LoVo (cell line): ENCODE data around the gene MAFF.
A peak's percentile ranks its signal among the peaks of the same experiment; 100 is the strongest.
"Not testable (repeated sequence)": the region's sequence is repeated elsewhere in the genome, so short reads cannot be mapped to it uniquely, and the experiment has no call there.

Source experiments
- DNase-seq: peaks from one replicate; pipeline ENCODE4 v3.0.0-alpha.2; 2016; ENCODE audit warnings: low spot score

Gene MAFF

DNA sequence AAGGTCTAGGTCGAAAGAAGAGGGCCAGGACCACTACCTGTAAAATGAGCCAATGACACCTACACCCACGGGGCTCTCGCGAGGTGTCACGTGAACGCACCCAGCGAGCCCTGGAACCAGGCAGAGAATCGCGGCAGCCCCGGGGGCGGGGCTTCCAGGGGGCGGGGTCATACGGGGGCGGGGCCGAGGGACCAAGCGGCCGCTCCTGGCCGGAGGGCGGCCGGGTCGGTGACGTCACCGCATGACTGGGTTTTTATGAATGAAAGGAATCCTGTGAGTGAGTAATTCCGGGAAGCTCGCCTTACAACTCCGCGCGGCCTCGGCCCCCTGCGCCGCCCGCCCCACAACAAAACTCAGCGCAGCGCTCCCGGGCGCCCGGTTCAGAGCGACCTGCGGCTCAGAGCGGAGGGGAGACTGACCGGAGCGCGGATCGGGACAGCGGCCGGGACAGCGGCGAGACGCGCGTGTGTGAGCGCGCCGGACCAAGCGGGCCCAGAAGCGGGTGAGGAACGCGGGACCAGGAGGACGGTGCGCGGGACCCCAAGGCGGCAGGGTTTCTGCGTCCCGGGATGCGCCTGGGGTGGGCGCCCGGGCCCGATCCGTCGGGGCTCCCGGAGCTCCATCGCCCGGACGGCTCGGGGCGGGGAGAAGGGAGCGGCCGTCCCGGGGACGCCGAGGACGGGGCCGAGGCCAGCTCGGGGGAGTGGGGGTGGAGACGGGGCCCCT is at the start of gene MAFF:
Gene MAFF, plus strand, starts transcription at position 284 of the 726 bp plus-strand sequence. CDS start 11,860 bp downstream, outside the sequence.
- DNase-seq = peak; percentile 95

DNA sequence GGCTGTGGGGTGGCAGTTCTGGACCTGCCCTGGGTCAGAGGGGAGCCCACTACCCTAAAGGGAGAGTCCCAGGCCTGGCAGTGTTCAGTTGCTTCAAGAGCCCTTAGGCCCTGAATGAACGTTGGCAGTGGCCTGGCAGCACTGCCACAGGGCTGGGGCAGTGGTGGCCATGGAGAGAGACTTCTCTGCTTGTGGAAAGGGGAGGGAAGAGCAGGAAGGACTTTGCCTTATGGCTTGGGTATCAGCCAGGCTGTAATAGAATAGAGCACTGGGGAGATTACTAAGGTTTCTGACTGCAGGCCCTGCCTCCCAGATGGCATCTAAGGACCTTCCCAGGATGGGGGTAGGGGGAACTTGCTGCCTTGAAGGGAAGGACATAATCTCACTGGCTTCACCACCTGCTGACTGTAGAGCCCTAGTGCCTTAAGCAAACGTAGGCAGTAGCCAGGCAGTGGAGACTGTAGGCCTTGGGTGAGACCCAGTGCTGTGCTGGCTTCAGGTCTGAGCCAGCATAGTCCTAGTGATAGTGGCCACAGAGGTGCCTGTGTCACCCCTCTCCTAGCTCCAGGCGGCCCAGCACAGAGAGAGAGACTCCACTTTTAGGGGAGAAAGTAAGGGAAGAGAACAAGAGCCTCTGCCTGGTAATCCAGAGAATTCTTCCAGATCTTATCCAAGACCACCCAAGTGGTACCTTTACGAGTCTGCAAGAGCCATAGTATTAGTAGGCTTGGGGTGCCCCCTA is 47.8 kb upstream of the MAFF start:
- no peak for DNase-seq

DNA sequence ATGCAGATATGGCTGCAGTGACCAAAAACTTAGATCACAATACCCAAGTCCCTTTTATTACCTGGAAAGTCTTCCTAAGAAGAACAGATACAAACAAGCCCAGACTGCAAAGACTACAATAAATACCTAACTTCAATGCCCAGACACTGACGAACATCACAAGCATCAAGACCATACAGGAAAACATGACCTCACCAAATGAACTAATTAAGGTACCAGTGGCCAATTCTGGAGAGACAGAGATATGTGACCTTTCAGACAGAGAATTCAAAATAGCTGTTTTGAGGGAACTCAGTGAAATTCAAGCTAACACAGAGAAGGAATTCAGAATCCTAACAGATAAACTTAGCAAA is 47.3 kb upstream of the MAFF start:
- DNase-seq = not testable (repeated sequence)

DNA sequence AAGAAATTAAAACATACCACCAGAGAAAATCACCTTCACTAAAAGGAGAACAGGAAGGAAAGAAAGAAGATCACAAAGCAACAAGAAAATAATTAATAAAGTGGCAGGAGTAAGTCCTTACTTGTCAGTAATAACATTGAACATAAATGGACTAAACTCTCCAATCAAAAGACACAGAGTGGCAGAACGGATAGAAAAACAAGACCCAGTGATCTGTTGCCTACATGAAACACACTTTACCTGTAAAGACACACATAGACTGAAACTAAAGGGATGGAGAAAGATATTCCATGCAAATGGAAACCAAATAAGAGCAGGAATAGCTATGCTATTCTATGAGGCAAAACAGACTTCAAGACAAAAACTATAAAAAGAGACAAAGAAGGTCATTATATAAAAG is 46.1 kb upstream of the MAFF start:
- no peak for DNase-seq

DNA sequence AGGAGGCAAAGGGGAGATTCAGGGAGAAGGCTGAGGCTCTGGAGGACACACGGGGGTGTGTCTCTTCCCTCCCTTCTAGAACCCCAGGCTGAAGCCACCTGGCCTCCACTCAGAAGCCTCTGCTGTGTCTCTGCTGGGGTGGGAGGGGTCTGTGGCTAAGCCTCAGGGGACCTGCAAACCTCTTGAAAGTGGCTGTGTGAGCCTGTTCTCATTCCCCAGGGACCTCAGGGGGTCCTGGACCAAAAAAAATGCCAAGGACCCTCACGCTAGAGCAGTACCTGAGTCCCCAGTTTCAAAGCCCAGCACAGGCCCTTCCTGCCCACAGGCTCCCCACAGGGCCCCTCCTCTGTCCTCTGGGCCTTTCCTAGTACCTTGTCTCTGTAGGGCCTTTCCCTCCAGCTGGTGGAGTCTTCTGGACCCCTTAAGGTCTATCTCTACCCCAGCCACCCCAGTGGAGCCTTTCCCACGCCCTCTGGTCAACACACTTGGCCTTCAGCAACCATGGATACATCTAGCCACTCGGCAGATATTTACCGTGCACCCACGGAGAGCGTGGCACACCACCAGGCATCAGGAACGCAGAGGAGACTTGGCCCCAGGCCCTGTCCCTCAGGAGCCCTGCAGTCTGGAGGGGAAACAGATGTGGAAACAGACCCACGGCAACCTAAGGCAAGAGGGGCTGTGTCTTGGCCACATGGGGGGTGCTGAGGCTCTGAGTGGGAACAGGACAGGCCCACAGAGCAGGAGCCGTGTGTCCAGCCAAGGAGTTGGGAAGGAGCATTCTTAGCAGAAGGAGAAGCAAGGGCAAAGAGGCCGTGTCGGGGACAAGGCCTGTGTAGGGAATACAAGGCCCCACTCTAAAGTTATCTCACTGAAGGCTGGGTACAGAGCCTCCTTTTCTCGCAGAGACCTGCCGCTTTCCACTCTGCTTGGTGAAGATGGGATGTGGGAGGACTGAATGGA is 38.6 kb upstream of the MAFF start:
- no peak for DNase-seq

DNA sequence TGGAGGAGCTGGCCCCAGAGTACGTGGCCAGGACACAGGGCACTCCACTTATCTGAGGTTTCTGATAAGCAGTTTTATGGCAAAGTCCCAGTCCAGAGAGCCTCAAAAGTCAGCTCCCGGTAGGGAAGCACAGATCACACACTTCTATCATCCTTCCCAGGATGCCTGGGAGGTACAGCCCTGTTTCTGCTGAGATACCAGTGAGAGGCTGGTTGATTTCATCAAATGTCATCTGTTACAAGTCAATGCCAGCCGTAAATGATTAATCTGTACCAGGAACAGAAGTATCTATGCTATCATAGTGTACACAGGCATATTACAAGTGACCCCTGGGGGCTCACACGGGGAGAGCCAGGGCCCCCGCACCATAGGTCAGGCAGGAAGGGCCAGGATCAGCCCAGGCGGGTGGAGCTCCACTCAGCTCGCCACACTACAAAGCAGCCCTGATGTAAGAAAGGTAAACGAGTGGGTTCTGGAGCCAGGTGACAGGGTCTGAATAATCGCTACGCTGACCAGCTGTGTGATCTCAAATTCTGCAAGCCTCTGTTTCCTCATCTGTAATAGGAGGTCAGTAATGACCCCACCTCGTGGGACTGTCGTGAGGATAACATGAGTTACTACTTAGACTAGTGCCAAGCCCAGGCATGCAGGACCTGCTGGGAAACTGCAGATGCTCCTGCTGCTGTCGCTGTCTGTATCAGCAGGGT is 37.8 kb upstream of the MAFF start:
- DNase-seq = no peak

DNA sequence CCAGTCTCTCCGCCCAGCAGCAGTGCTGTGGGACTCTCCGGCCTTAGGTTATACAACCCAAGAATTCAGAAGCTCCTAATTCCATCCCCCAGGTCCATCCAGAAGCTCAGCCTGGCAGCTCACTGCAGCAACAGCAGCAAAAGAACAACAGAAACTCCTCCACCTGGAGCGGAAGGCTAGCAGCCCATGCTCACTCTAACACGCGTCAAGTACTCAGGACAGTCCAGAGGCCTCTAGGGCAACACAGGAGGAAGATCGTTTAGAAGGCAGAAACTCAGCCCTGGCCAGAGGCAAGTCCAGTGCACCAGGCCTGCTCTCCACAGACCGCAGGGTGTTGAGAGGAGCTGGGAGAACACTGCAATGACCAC is 37.3 kb upstream of the MAFF start:
- no peak for DNase-seq

DNA sequence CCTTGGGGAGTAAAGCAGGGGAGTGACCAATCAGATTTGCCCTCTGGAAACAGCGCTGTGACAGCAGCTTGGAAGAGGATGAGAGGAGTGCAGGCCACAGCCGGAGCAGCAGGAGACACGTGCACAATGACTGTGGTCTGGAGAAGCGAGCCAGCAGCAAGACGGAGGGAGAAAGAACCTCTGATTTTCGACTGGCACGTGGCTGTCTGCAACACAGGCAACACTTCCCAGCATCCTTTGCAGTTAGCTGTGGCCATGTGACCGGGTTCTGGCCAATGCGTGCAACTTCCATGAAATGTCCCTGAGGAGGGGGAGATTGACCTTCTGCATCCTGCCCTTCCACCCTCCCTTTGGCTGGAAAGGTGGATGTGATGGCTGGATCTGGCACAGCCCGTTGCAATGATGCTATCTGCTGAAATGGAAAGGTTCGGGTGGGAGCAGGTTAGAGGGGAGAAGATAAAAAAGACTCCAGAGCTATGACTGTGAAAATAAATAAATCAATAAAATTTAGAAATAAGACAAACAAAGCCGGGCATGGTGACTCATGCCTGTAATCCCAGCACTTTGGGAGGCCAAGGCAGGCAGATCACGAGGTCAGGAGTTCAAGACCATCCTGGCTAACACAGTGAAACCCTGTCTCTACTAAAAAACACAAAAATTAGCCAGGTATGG is 35.7 kb upstream of the MAFF start:
- DNase-seq = no peak

DNA sequence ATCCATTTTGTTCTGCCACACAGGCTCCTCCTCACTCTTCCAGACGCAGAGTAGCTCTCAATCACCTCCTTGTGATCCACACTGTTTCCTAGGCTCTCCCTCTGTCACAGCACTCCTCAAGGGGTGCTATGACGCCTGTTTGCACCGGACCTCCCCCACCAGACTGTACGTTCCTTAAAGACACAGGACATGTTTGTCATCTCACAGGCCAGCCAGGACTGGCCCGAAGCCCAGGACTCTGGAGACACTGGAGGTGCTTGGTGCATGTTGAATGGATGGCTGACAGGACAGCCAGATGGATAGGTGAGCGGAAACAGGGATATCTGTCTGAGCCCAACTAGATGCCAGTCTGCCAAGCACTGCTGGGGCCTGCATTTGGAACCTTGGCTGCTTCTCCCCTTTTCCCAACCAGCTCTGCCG is 33.8 kb upstream of the MAFF start:
- DNase-seq = no peak

DNA sequence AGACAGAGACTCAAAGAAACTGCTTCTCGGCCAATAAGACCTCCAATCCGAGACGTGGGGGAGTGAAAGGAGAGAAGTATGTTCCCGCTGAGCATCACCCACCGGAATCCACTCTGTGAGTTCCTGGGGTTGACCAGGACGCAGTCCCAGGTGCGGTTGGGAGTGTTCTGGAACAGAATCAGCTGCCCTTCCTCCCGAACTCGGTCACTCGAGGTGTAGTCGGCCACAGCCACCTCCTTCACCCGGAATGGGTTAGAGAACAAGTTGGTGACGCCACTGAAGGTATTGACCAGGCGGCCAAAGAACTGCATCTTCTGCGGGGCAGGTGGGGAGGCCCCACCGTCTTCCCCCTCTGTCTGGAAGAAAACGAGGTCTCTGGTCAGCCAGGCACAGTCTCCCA is 32.7 kb upstream of the MAFF start:
- DNase-seq = no peak

DNA sequence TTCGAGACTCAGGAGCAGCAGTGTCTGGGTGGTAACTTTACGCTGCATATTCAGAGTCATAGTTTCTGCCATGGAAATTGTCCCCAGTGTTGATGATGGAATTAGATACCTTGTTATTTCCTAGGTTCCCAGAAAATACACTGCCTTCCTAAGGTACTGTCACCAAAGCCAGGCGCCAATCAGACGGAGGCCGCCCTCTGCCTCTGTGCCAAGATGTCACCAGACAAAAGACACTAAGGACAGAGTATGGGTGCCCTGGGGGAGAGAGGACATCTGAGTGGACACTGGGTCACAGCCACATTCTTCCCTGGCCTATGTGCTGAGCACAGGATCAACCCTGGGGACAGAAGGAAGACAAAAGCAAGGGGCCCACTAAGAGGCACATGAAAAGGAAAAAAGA is 31.3 kb upstream of the MAFF start:
- DNase-seq = no peak

DNA sequence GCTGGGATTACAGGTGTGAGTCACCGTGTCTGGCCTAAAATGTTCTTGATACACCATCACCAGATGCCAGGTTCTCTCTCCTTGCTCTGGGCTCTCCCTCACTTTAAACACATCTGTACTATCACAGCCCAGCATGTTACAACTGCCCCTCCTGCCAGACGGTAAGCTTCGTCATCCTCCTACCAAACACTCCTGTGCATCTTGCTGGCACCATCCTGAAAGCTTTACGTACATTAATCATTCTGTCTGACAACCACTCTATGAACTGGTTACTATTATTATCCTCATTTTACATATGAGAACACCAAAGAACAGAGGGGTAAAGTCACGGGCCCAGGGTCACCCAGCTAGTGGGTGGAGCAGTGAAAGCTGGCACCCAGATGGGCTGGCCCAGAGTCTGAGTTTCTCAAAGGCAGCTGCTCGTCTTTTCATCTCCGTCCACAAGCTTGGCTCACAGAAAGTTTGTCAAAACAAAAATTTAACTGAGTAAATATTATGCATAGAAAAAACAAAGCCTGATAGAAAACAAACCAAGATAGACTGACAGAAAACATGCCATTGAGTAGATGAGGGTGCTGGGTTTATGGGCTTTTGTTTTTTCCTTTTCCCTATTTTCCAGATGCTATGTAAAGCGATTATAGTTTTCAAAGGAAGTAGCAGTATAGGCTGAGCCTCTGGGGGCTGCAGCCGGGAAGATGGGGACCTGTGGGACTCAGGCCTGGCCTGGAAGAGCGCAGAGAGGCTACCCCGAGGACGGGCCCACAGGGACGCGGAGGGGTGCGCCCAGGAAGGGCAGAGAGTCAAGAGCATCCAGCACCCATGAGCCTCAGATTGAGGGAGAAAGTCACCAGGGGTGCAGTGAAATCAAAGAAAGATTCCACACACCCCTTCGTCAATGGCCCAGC is 29.6 kb upstream of the MAFF start:
- DNase-seq = no peak

DNA sequence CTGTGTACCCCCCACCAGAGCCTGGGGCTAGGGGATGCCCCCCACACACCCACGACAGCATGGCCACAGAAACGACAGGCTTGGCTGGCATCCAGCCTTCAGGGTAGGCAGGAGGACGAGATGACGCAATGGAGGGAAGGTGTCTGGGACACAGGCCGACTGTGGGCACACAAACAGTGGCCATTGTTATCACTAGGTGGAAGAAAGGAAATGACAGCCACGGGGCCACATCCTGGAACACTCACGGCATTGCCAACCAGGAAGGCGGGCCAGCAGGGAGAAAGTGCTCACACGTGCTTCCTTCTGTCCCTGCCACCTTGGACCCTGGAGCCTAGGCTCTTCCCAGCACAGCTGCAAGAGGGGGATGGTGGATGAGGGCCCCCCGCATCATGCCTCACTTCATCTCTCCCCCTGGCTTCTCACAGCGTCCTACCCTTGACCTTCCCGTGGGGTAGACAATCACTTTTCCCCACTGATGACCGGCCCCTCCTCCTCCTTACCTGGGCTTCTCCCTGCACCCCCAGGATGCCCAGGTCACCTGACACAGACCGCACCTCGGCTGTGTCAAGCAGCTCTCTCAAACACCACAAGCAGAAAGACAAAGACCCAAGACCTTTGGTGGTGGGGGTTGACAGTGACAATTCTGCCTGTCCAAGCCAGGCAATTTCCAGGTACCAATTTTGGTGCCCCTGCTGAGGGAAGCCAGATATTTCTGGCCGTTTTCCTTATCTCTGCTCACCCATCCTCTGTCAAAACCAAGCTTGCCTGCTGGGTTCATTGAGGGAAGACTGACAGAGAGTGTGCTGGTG is 28.8 kb upstream of the MAFF start:
- no peak for DNase-seq

DNA sequence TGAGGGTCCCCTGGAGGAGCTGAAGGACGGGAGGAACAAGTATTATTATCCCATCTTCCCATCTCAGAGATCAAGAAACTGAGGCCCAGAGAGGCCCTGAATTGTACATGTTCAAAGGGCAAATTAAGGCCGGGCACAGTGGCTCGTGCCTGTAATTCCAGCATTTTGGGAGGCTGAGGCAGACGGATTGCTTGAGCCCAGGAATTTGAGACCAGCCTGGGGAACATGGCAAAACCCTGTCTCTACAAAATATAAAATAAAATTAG is 28.2 kb upstream of the MAFF start:
- no peak for DNase-seq

DNA sequence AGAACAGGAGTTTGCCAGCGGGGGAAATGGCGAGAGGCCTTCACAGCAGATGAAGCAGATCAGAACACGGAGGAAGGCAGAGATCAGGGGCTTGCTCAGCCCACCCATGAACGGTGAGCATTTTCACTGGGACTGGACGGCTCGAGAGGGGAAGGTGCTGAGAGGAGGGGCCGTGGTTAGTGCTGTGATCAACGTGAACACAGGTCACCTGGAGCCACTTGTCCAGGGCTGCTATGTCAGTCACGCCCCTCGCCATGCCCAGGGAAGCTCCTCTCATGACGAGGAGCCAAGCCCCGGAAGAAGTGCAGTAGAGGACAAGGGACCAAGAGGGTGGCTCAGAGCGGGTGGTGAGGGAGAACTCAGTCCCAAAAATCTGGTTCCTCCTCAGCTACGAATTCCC is 27.2 kb upstream of the MAFF start:
- no peak for DNase-seq

DNA sequence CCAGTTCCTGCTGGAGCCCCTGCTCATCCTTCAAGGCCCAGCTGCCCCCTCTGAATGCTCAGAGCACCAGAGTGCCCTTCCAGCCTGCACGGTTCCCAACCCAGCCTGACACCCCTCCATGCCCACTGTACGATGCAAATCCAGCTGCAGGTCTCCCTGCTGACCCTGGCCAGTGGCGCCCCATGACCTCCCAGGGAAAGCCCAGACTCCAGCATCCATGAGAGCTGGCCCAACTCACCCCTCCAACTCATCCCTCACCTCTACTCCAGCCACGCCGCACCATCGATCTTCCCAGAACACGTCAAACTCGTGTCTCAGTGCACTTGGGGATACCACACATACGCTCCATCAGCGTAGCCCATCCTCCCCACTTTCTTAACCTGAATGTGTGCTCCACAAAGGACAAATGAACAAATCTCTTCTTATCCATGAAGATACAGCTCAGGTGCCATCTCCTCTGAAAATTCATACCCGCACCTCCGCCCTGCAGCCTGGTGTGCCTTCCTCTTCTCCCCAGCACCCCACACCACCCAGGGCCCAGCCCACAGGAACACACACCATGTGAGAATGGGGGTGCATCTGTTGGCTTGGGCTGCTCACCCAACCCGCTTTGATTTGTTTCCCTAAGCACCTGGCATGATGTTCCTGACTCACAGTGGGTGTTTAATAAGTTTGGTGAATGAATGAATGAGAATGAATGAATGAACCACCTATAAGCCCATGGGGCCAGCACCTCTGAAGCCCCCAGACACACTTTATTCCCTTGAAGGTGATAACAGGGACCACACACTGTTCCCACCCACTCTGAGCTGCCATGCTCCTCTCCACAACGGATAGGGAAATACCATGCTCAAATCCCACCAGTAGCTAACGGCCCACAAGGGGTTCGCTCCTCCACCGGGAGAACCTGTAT is 26.3 kb upstream of the MAFF start:
- DNase-seq = no peak

DNA sequence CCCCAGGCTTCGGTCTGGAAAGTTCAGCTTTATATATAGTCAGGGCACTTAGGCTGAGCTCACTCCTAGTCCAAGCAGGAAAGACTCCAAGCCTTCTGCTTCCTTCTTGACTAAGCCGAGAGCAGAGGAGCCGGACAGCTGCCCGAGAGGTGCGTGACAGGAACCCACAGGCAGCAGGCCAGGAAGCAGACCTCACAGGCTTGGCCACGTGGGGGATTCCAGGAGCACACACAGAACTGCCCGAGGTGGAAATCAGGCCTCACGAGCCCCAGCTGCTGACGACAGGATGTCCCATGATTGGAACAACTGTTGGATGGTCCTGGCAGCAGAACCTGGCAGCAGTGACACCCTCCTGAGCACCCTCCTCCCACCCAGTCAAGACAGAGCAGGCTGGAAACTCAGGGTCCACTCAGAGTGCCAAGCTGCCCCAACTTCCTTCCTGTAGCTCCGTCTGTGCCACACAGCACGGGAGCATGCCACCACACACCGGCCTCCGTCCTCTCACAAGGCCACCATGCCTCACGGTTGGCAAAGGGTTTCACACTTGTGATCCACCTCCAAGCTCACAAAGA is 25.5 kb upstream of the MAFF start:
- no peak for DNase-seq

DNA sequence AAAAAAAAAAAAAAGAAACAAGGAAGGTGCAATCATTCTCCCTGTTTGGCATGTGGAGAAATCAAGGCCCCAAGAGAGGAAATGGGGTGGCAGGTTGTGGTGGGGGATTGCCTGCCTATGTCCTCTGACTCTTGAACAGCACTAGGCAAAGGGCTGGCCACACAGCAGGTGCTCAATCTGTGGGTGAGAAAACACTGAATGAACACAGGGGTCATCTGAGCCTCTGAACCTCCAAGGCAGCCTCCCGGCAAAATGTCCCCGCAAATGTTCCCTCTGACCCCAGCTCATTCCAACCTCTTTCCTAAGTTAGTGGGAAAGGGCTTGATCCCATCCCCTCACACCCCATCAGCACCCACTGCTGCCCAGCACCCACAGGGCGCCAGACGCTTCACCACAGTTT is 24.8 kb upstream of the MAFF start:
- DNase-seq = no peak

DNA sequence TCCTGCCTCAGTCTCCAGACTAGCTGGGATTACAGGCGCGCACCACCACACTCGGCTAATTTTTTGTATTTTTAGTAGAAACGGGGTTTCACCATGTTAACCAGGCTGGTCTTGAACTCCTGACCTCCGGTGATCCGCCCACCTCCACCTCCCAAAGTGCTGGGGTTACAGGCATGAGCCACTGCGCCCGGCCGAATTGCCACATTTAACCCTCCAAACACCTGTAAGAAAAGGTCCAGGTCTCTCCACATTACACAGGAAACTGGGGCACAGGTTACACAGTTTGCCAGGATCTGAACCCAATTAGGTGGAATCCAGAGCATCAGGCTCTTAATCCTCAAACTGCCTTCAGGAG is 24.2 kb upstream of the MAFF start:
- not testable (repeated sequence) for DNase-seq
